GM23338 (cell line): ENCODE measurements around the gene NLRC3. TPM values are rescaled to one million over a fixed set of nuclear protein-coding genes. Genes with fewer than 3 reads are reported as not detected.

Experiments
- ATAC-seq: fragments of 200-7000 bp; cut with Tn5 transposase; 3 replicates; pipeline ENCODE4 v1.9.1; 2020
- DNase-seq: peaks from one replicate; pipeline ENCODE4 v3.0.0-alpha.2; 2015; ENCODE audit warnings: low spot score
- H2AFZ ChIP-seq: fragments of 200-600 bp; sonication (generic); 2 replicates; pipeline ENCODE4 v1.8.0; 2016; ENCODE audit warnings: antibody characterized with exemption, mild to moderate bottlenecking, moderate library complexity
- H3F3A ChIP-seq: fragments of 200-600 bp; sonication (generic); replicated peaks from 2 replicates; pipeline ENCODE4 v1.8.0; 2017; ENCODE audit warnings: antibody characterized with exemption, mixed run types, low read depth
- H3K27ac ChIP-seq: fragments of 200-600 bp; sonication (generic); 2 replicates; pipeline ENCODE4 v1.6.1; 2016; ENCODE audit warnings: low read depth
- H3K27me3 ChIP-seq: fragments of 200-600 bp; sonication (generic); 2 replicates; pipeline ENCODE4 v1.8.0; 2016; ENCODE audit warnings: mild to moderate bottlenecking, mixed run types, moderate library complexity; ENCODE audit not compliant: insufficient read depth
- H3K36me3 ChIP-seq: fragments of 200-600 bp; sonication (generic); 2 replicates; pipeline ENCODE4 v1.8.0; 2016; ENCODE audit warnings: mild to moderate bottlenecking; ENCODE audit not compliant: insufficient read depth
- H3K4me1 ChIP-seq: fragments of 200-600 bp; sonication (generic); 2 replicates; pipeline ENCODE4 v1.8.0; 2016; ENCODE audit warnings: mild to moderate bottlenecking, moderate library complexity; ENCODE audit not compliant: insufficient read depth
- H3K4me2 ChIP-seq: fragments of 200-600 bp; sonication (generic); 2 replicates; pipeline ENCODE4 v1.7.1; 2017; ENCODE audit warnings: mixed run types
- H3K4me3 ChIP-seq: fragments of 200-600 bp; sonication (generic); 2 replicates; pipeline ENCODE4 v1.6.1; 2016; ENCODE audit warnings: mixed run types
- H3K79me2 ChIP-seq: fragments of 200-600 bp; sonication (generic); replicated peaks from 2 replicates; pipeline ENCODE4 v1.8.0; 2017; ENCODE audit warnings: mild to moderate bottlenecking; ENCODE audit not compliant: insufficient read depth
- H3K9me2 ChIP-seq: fragments of 200-600 bp; sonication (generic); 2 replicates; pipeline ENCODE4 v1.8.0; 2017; ENCODE audit not compliant: insufficient read depth
- H4K20me1 ChIP-seq: fragments of 200-600 bp; sonication (generic); replicated peaks from 2 replicates; pipeline ENCODE4 v1.8.0; 2017; ENCODE audit warnings: mild to moderate bottlenecking; ENCODE audit not compliant: insufficient read depth
- H3K27ac Mint-ChIP-seq: 2 replicates; pipeline ENCODE4 v1.8.0; 2020; ENCODE audit warnings: inconsistent platforms, mild to moderate bottlenecking, moderate library complexity, mixed read lengths
- H3K27me3 Mint-ChIP-seq: 3 replicates; pipeline ENCODE4 v1.8.0; 2022; ENCODE audit warnings: low read depth, mild to moderate bottlenecking, moderate library complexity, mixed read lengths, inconsistent platforms; ENCODE audit not compliant: insufficient read depth, poor library complexity
- H3K36me3 Mint-ChIP-seq: 3 replicates; pipeline ENCODE4 v1.8.0; 2021; ENCODE audit warnings: low read depth, mild to moderate bottlenecking, inconsistent platforms, moderate library complexity, mixed read lengths
- H3K4me1 Mint-ChIP-seq: 3 replicates; pipeline ENCODE4 v1.8.0; 2020; ENCODE audit warnings: mild to moderate bottlenecking, inconsistent platforms, mixed read lengths
- H3K4me3 Mint-ChIP-seq: 3 replicates; pipeline ENCODE4 v1.8.0; 2021; ENCODE audit warnings: moderate library complexity, mild to moderate bottlenecking, inconsistent platforms, mixed read lengths
- H3K9me3 Mint-ChIP-seq: 3 replicates; pipeline ENCODE4 v1.8.0; 2020; ENCODE audit warnings: moderate library complexity, mild to moderate bottlenecking, inconsistent platforms, mixed read lengths
- CREB1 ChIP-seq: fragments of 250-450 bp; sonication (Bioruptor Pico); IDR thresholded peaks from 2 replicates; pipeline ENCODE4 v1.5.0; 2020; ENCODE audit warnings: low read depth, mild to moderate bottlenecking, moderate library complexity
- CTCF ChIP-seq, 2 experiments: fragments of 200-600 bp in 1 of 2; sonication (generic) in 1 of 2; conservative IDR thresholded peaks; 2 replicates each; pipeline versions ENCODE4 v1.5.1 to v1.6.1; 2016 to 2017; ENCODE audit warnings: antibody characterized with exemption in 2 of 2, low read depth in 2 of 2, mild to moderate bottlenecking in 2 of 2, moderate library complexity in 1 of 2
- EZH2 ChIP-seq: fragments of 200-600 bp; sonication (generic); IDR thresholded peaks from one replicate; pipeline ENCODE4 v1.8.0; 2017; ENCODE audit warnings: antibody characterized with exemption, mild to moderate bottlenecking, low read depth; ENCODE audit not compliant: unreplicated experiment
- EZH2phosphoT487 ChIP-seq: fragments of 200-600 bp; sonication (generic); IDR thresholded peaks from one replicate; pipeline ENCODE4 v1.8.1; 2018; ENCODE audit warnings: antibody characterized with exemption; ENCODE audit not compliant: unreplicated experiment
- JUNB ChIP-seq: IDR thresholded peaks from one replicate; pipeline ENCODE4 v1.6.1; 2016; ENCODE audit warnings: antibody characterized with exemption; ENCODE audit not compliant: unreplicated experiment
- NANOG ChIP-seq: IDR thresholded peaks from 2 replicates; pipeline ENCODE4 v1.6.1; 2016; ENCODE audit warnings: antibody characterized with exemption, borderline replicate concordance
- POLR2AphosphoS5 ChIP-seq: IDR thresholded peaks from 2 replicates; pipeline ENCODE4 v1.6.1; 2016; ENCODE audit warnings: antibody characterized with exemption, low read depth
- REST ChIP-seq: IDR thresholded peaks from one replicate; pipeline ENCODE4 v1.6.1; 2018; ENCODE audit warnings: antibody characterized with exemption; ENCODE audit not compliant: unreplicated experiment
- STAT1 ChIP-seq: IDR thresholded peaks from one replicate; pipeline ENCODE4 v1.6.1; 2016; ENCODE audit warnings: antibody characterized with exemption; ENCODE audit not compliant: unreplicated experiment
- ZNF331 ChIP-seq: fragments of 250-450 bp; sonication (Bioruptor Pico); IDR thresholded peaks from 2 replicates; pipeline ENCODE4 v1.5.0; 2020; ENCODE audit warnings: low read depth, mild to moderate bottlenecking, moderate library complexity
- polyA plus RNA-seq: library from polyadenylated mRNA; unstranded; fragments of >200 nt; fragmentation: Nextera tagmentation; extraction: Ambion mirVana; gene quantifications from 2 replicates; pipeline ENCODE4 v1.2.1, GENCODE V29; 2016
- total RNA-seq: library from RNA; depleted of rRNA; stranded (reverse); fragments of >200 nt; shearing (Covaris generic); gene quantifications from 2 replicates; pipeline ENCODE4 v1.2.3, GENCODE V29; 2014

NLRC3 gene
- total and polyA plus RNA-seq, 2 experiments from 2014 or later = 0.11 to 0.49 TPM

GRCh38 chr16:3590736-3591435 is 13.7 kb upstream of the NLRC3 start:
- Histone ChIP-seq H2AFZ (no peak overlapping the region), H3K9me2 (no peaks in the 10 kb centered on the region), H3K4me1 (no peaks in the 10 kb centered on the region), H3K79me2 (no peaks in the 10 kb centered on the region), H3K27ac (no peak overlapping the region), H3K4me3 (no peak overlapping the region), H3K36me3 (no peaks in the 10 kb centered on the region), H3K4me2 (no peak overlapping the region), H4K20me1 (no peaks in the 10 kb centered on the region; the same call in 1 of the 2 replicates), H3K27me3 (no peaks in the 10 kb centered on the region), H3F3A (no peaks in the 10 kb centered on the region)
- Mint-ChIP-seq H3K36me3 (peaks cover 33% of the 10 kb centered on the region), H3K9me3 (no peaks in the 10 kb centered on the region), H3K4me3 (no peak overlapping the region), H3K4me1 (peaks cover 8% of the 10 kb centered on the region; the same call in 2 of the 3 replicates), H3K27me3 (peaks cover 7% of the 10 kb centered on the region), H3K27ac (no peak overlapping the region)
- TF ChIP-seq REST = no peak
- TF ChIP-seq STAT1 = no peak
- TF ChIP-seq NANOG = no peak
- peak in 1 of 2 experiments; percentile 32; a peak in 2 of 4 replicates for TF ChIP-seq CTCF (conservative IDR thresholded peaks at IDR 0.05; ENCODE audit: low read depth in 2 of 2)
- TF ChIP-seq EZH2 = no peak
- TF ChIP-seq CREB1 = no peak
- peak; percentile 59 for ATAC-seq
- no peak for DNase-seq

GRCh38 chr16:3589991-3590701 is 12.9 kb upstream of the NLRC3 start:
- no peak overlapping the region for H3K27ac ChIP-seq
- no peaks in the 10 kb centered on the region for H3K27me3 ChIP-seq
- Mint-ChIP-seq H3K4me3 (no peak overlapping the region), H3K27ac (no peak overlapping the region), H3K36me3 (peaks cover 31% of the 10 kb centered on the region), H3K27me3 (peaks cover 5% of the 10 kb centered on the region), H3K9me3 (no peaks in the 10 kb centered on the region), H3K4me1 (peaks cover 8% of the 10 kb centered on the region; the same call in 2 of the 3 replicates)
- no peaks in the 10 kb centered on the region for H3K36me3 ChIP-seq
- no peaks in the 10 kb centered on the region for H3K4me1 ChIP-seq
- H3K79me2 ChIP-seq = no peaks in the 10 kb centered on the region
- no peaks in the 10 kb centered on the region; the same call in 1 of the 2 replicates for H4K20me1 ChIP-seq
- H3K4me3 ChIP-seq = no peak overlapping the region
- no peaks in the 10 kb centered on the region for H3F3A ChIP-seq
- DNase-seq = no peak
- H3K4me2 ChIP-seq = no peak overlapping the region
- no peak overlapping the region for H2AFZ ChIP-seq
- ATAC-seq = no peak
- no peaks in the 10 kb centered on the region for H3K9me2 ChIP-seq
- TF ChIP-seq POLR2AphosphoS5 (no peak), EZH2phosphoT487 (no peak), EZH2 (no peak), REST (no peak), ZNF331 (CRISPR knock-in tag) (no peak), JUNB (no peak), CREB1 (no peak)
